NT2/D1 (cell line): ENCODE data around the gene PRKAG2.

Experiments
- DNase-seq: peaks from one replicate; pipeline ENCODE4 v3.0.0-alpha.2; 2011; ENCODE audit warnings: low read depth, low spot score
- H3K27me3 ChIP-seq: 2 replicates; pipeline ENCODE4 v1.6.0; 2011; ENCODE audit warnings: mild to moderate bottlenecking; ENCODE audit not compliant: insufficient read length, insufficient read depth
- H3K36me3 ChIP-seq: 2 replicates; pipeline ENCODE4 v1.6.1; 2011; ENCODE audit warnings: mild to moderate bottlenecking, low read length, mixed read lengths; ENCODE audit not compliant: insufficient read depth, insufficient read length
- H3K4me1 ChIP-seq: 2 replicates; pipeline ENCODE4 v1.5.1; 2011; ENCODE audit not compliant: insufficient read depth, insufficient read length
- H3K4me3 ChIP-seq: 2 replicates; pipeline ENCODE4 v1.5.1; 2011; ENCODE audit warnings: low read depth; ENCODE audit not compliant: insufficient read length
- H3K9ac ChIP-seq: 2 replicates; pipeline ENCODE4 v1.6.0; 2011; ENCODE audit warnings: low read depth; ENCODE audit not compliant: insufficient read length
- H3K9me3 ChIP-seq: 2 replicates; pipeline ENCODE4 v1.5.1; 2011; ENCODE audit warnings: mild to moderate bottlenecking, low read length; ENCODE audit not compliant: insufficient read depth
- SUZ12 ChIP-seq: IDR thresholded peaks from 2 replicates; pipeline ENCODE4 v1.6.1; 2011; ENCODE audit not compliant: insufficient read length, insufficient read depth; ENCODE audit errors: extremely low read depth
- YY1 ChIP-seq: IDR thresholded peaks from 2 replicates; pipeline ENCODE4 v1.6.1; 2011; ENCODE audit not compliant: insufficient read length, insufficient read depth
- ZNF274 ChIP-seq: IDR thresholded peaks from 2 replicates; pipeline ENCODE4 v1.6.1; 2011; ENCODE audit warnings: mild to moderate bottlenecking, low read depth, low read length

Gene PRKAG2

GRCh38 chr7:151743481-151743983 lies 133.4 kb downstream of the PRKAG2 start:
- Histone ChIP-seq H3K9me3 (peaks cover 6% of the 10 kb centered on the region; the same call in 1 of the 2 replicates), H3K4me3 (no peak overlapping the region), H3K4me1 (peaks cover 12% of the 10 kb centered on the region), H3K9ac (no peak overlapping the region), H3K36me3 (no peaks in the 10 kb centered on the region), H3K27me3 (no peaks in the 10 kb centered on the region)
- DNase-seq, result no peak
- TF ChIP-seq ZNF274 (no peak), SUZ12 (no peak), YY1 (no peak)

DNA sequence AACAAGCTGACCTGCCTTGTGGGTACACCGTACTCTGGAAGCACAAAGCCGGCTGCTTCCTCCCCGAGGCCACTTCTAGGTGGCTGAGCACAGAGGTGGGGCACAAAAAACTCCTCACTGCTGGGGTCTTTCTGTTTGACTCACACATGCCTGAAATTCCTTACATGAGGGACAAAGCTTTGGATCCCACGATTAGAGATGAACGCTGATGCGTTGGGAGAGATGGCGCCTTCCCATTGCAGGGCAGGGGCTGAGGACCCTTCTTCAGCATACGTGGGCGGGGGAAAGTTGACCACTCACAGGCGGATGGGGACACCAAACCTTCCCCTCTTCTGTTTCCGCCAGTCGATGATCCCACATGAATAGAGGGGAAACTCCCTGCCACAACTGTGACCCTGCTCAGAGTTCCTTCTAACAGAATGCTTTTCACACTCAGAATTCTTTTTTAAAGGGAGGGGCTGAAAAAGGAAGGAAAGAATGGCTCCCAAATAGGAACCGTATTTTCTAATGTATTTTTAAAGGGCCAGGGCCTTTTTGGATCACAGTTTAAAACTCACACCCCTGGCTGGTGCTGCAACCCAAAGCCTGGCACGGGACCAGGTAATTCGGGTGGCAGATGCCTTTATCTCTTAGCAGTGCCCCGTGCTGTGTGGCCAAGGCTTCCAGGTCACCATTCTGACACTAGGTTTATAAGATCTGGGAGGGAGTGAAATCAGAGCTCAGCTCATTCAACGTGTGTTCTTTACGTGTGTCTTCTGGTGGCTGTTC lies 134.0 kb downstream of the PRKAG2 start:
- Histone ChIP-seq H3K4me3 (no peak overlapping the region), H3K36me3 (no peaks in the 10 kb centered on the region), H3K27me3 (no peaks in the 10 kb centered on the region), H3K9ac (no peak overlapping the region), H3K4me1 (peaks cover 12% of the 10 kb centered on the region), H3K9me3 (peaks cover 6% of the 10 kb centered on the region; the same call in 1 of the 2 replicates)
- DNase-seq, result peak; percentile 67
- TF ChIP-seq SUZ12 (no peak), YY1 (no peak), ZNF274 (no peak)

GRCh38 chr7:151741585-151741984 lies 135.3 kb downstream of the PRKAG2 start:
- Histone ChIP-seq H3K9ac (no peak overlapping the region), H3K27me3 (no peaks in the 10 kb centered on the region), H3K4me1 (peaks cover 9% of the 10 kb centered on the region), H3K4me3 (no peak overlapping the region), H3K36me3 (no peaks in the 10 kb centered on the region), H3K9me3 (peaks cover 6% of the 10 kb centered on the region; the same call in 1 of the 2 replicates)
- TF ChIP-seq ZNF274 (no peak), SUZ12 (no peak), YY1 (no peak)
- no peak for DNase-seq

GRCh38 chr7:151740081-151740851 lies 136.6 kb downstream of the PRKAG2 start:
- DNase-seq, result no peak
- peaks cover 15% of the 10 kb centered on the region for H3K4me1 ChIP-seq
- H3K9me3 ChIP-seq, result peaks cover 6% of the 10 kb centered on the region; the same call in 1 of the 2 replicates
- H3K4me3 ChIP-seq, result no peak overlapping the region
- no peak overlapping the region for H3K9ac ChIP-seq
- TF ChIP-seq ZNF274 (no peak), SUZ12 (no peak), YY1 (no peak)
- H3K36me3 ChIP-seq, result no peaks in the 10 kb centered on the region
- peaks cover 1% of the 10 kb centered on the region for H3K27me3 ChIP-seq

GRCh38 chr7:151738925-151739324 lies 138.0 kb downstream of the PRKAG2 start:
- TF ChIP-seq SUZ12, result no peak
- TF ChIP-seq YY1, result no peak
- TF ChIP-seq ZNF274, result no peak

GRCh38 chr7:151736403-151736909 lies 140.5 kb downstream of the PRKAG2 start:
- H3K27me3 ChIP-seq, result peaks cover 4% of the 10 kb centered on the region
- DNase-seq, result peak; percentile 66
- no peak overlapping the region for H3K4me3 ChIP-seq
- H3K9me3 ChIP-seq, result peaks cover 6% of the 10 kb centered on the region; the same call in 1 of the 2 replicates
- peaks cover 12% of the 10 kb centered on the region for H3K4me1 ChIP-seq
- TF ChIP-seq ZNF274 (no peak), SUZ12 (no peak), YY1 (no peak)
- H3K9ac ChIP-seq, result peak overlapping the region; percentile 65
- no peaks in the 10 kb centered on the region for H3K36me3 ChIP-seq

More at GRCh38 chr7:151738925-151739324, 138.0 kb downstream of the PRKAG2 start:
- DNase-seq, result no peak
- Histone ChIP-seq H3K4me3 (no peak overlapping the region), H3K9me3 (peaks cover 6% of the 10 kb centered on the region; the same call in 1 of the 2 replicates), H3K27me3 (peaks cover 4% of the 10 kb centered on the region), H3K4me1 (peaks cover 15% of the 10 kb centered on the region), H3K9ac (no peak overlapping the region), H3K36me3 (no peaks in the 10 kb centered on the region)

DNA sequence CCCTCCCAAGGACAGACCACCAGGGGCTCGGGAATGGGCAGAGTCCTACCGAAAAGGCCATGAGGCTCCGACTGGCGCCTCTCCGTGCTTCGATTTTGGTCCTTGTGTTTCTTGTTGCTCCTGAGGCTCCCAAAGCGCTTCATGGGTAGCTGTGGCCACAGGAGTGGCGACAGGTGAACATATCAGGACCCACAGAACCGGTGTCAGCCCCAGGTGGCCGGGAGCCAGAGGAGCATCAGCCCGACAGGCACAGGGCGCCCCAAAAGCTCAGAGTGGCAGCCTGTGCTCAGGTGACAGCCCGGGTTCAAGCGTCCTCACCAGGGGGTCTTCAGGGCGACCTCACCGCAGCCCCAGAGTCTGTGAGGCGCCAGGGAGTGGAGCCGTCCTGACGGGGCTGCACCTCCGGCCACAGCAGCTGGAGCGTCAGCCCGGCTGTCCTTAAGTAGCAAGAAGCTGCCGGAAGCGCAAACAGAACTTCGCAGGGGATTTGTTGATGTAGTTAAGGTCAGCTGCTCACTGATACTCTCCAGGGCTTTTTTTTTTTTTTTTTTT lies 141.0 kb downstream of the PRKAG2 start:
- no peak for TF ChIP-seq YY1
- no peak for TF ChIP-seq ZNF274
- no peak for TF ChIP-seq SUZ12
- Histone ChIP-seq H3K27me3 (peaks cover 4% of the 10 kb centered on the region), H3K36me3 (no peaks in the 10 kb centered on the region), H3K9ac (peak overlapping the region; percentile 72), H3K9me3 (peaks cover 6% of the 10 kb centered on the region; the same call in 1 of the 2 replicates), H3K4me1 (peaks cover 12% of the 10 kb centered on the region), H3K4me3 (peak overlapping the region; percentile 34)
- no peak for DNase-seq
